ENCODE data around the gene STK24. TPM values are rescaled to one million over a fixed set of nuclear protein-coding genes. Genes with fewer than 3 reads are reported as not detected.

The STK24 gene
- total RNA-seq, 2 donors from 2014 or later: 115 to 125 TPM

- H3K36me3 Mint-ChIP-seq (ENCODE audit: low read depth): peaks cover 45% of the 10 kb centered on the region
- H3K27me3 Mint-ChIP-seq (ENCODE audit: insufficient read depth): no peaks in the 10 kb centered on the region
- WGBS, 2 experiments (ENCODE audit: insufficient coverage in 1 of 2, insufficient read length in 1 of 2): 92 to 95% methylated on average over 7 of the region's 7 CpGs
- no peaks in the 10 kb centered on the region for H3K9me3 ChIP-seq (ENCODE audit: control insufficient read depth, low read length)
- H3K27ac Mint-ChIP-seq: peak overlapping the region; percentile 14
- no peak overlapping the region for H3K4me3 ChIP-seq (ENCODE audit: low read length)
- no peak overlapping the region for H3K27ac ChIP-seq (ENCODE audit: low read depth, low read length)
- TF ChIP-seq, protein P1, sequence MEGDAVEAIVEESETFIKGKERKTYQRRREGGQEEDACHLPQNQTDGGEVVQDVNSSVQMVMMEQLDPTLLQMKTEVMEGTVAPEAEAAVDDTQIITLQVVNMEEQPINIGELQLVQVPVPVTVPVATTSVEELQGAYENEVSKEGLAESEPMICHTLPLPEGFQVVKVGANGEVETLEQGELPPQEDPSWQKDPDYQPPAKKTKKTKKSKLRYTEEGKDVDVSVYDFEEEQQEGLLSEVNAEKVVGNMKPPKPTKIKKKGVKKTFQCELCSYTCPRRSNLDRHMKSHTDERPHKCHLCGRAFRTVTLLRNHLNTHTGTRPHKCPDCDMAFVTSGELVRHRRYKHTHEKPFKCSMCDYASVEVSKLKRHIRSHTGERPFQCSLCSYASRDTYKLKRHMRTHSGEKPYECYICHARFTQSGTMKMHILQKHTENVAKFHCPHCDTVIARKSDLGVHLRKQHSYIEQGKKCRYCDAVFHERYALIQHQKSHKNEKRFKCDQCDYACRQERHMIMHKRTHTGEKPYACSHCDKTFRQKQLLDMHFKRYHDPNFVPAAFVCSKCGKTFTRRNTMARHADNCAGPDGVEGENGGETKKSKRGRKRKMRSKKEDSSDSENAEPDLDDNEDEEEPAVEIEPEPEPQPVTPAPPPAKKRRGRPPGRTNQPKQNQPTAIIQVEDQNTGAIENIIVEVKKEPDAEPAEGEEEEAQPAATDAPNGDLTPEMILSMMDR (conservative IDR thresholded peaks at IDR 0.05): no peak
- H3K9me3 Mint-ChIP-seq: no peaks in the 10 kb centered on the region
- DNase-seq: no peak
- H3K36me3 ChIP-seq (ENCODE audit: control insufficient read depth, insufficient read depth, low read length): peaks cover 49% of the 10 kb centered on the region
- H3K4me1 Mint-ChIP-seq: peaks cover 40% of the 10 kb centered on the region
- no peak overlapping the region for H3K4me3 Mint-ChIP-seq
- H3K27me3 ChIP-seq (ENCODE audit: control insufficient read depth, insufficient read depth, low read length, poor library complexity, severe bottlenecking): no peaks in the 10 kb centered on the region
- no peak overlapping the region for H3K9ac ChIP-seq (ENCODE audit: extremely low read depth, low read length, poor library complexity, severe bottlenecking)
- H3K4me1 ChIP-seq (ENCODE audit: control insufficient read depth, insufficient read depth, low read length): peaks cover 22% of the 10 kb centered on the region
These were observed 103.1 kb downstream of the STK24 start for GRCh38 chr13:98473788-98474144.

DNA sequence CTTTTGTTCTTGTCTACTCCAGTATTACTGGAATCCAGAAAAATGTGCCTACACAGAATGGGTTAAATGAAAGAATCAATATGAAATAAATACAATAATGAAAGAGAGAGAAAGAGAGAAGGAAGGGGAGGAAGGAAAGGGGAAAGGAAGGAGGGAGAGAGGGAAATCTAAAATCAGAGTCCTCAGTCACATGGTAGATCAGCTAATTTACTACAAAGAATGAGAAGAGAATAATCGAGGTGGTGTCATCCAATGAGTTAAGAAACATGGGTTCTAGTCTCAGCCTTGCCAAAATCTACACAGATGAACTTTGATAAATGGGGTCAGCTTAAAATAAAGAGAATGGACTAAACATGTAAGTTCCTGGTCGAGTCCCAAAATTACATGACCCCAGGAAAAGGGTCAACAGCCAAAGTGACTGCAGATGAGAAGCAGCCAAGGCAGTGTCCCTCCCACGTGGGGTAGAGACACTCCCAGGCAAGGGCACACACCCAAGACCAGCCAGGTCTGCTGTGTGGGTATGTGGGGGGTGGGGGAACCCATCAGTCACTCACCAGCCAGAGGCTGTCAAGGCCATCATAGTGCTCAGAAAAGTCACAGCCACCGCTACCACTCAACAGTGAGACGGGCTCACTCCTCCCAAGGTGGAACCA is 103.6 kb downstream of the STK24 start:
- H3K4me1 ChIP-seq (ENCODE audit: control insufficient read depth, insufficient read depth, low read length): peaks cover 19% of the 10 kb centered on the region
- no peak overlapping the region for H3K4me3 ChIP-seq (ENCODE audit: low read length)
- TF ChIP-seq, protein P1 (conservative IDR thresholded peaks at IDR 0.05): no peak
- Mint-ChIP-seq H3K36me3 (ENCODE audit: low read depth) (peaks cover 45% of the 10 kb centered on the region), H3K27ac (no peak overlapping the region), H3K4me3 (no peak overlapping the region), H3K4me1 (peaks cover 36% of the 10 kb centered on the region), H3K27me3 (ENCODE audit: insufficient read depth) (no peaks in the 10 kb centered on the region), H3K9me3 (no peaks in the 10 kb centered on the region)
- H3K9me3 ChIP-seq (ENCODE audit: control insufficient read depth, low read length): no peaks in the 10 kb centered on the region
- peaks cover 54% of the 10 kb centered on the region for H3K36me3 ChIP-seq (ENCODE audit: control insufficient read depth, insufficient read depth, low read length)
- 95 to 98% methylated on average over 4 to 5 of the region's 5 CpGs for WGBS, 2 experiments (ENCODE audit: insufficient coverage in 1 of 2, insufficient read length in 1 of 2)
- H3K27me3 ChIP-seq (ENCODE audit: control insufficient read depth, insufficient read depth, low read length, poor library complexity, severe bottlenecking): no peaks in the 10 kb centered on the region
- H3K27ac ChIP-seq (ENCODE audit: low read depth, low read length): no peak overlapping the region
- DNase-seq: no peak
- H3K9ac ChIP-seq (ENCODE audit: extremely low read depth, low read length, poor library complexity, severe bottlenecking): no peak overlapping the region

DNA sequence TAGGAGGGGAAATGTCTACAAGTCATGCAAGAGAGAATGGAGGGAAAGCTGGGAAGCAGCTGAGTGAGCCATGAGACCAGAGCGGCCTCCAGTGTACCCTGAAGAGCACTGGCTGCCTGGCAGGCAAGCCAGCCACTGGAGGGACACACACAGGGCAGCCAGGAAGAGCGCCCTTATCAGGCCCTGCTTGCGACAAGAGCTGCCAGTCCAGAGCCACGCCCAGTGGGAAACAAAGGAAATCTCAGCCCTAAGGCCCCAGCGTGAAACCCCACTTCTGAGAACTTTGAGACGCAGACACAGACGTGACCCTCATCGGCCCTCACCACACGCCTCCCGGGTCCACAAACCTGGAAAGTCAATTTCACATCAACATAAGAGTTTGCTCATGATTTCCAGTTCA is 105.0 kb downstream of the STK24 start:
- Histone ChIP-seq H3K4me3 (ENCODE audit: low read length) (no peak overlapping the region), H3K27ac (ENCODE audit: low read depth, low read length) (no peak overlapping the region), H3K9me3 (ENCODE audit: control insufficient read depth, low read length) (no peaks in the 10 kb centered on the region), H3K4me1 (ENCODE audit: control insufficient read depth, insufficient read depth, low read length) (peaks cover 17% of the 10 kb centered on the region), H3K9ac (ENCODE audit: extremely low read depth, low read length, poor library complexity, severe bottlenecking) (no peak overlapping the region), H3K27me3 (ENCODE audit: control insufficient read depth, insufficient read depth, low read length, poor library complexity, severe bottlenecking) (no peaks in the 10 kb centered on the region), H3K36me3 (ENCODE audit: control insufficient read depth, insufficient read depth, low read length) (peaks cover 65% of the 10 kb centered on the region)
- H3K36me3 Mint-ChIP-seq (ENCODE audit: low read depth): peaks cover 39% of the 10 kb centered on the region
- no peak overlapping the region for H3K27ac Mint-ChIP-seq
- H3K27me3 Mint-ChIP-seq (ENCODE audit: insufficient read depth): no peaks in the 10 kb centered on the region
- no peaks in the 10 kb centered on the region for H3K9me3 Mint-ChIP-seq
- no peak overlapping the region for H3K4me3 Mint-ChIP-seq
- WGBS, 2 experiments (ENCODE audit: insufficient coverage in 1 of 2, insufficient read length in 1 of 2): 94 to 98% methylated on average over 6 to 10 of the region's 10 CpGs
- TF ChIP-seq, protein P1 (conservative IDR thresholded peaks at IDR 0.05): no peak
- DNase-seq: no peak
- H3K4me1 Mint-ChIP-seq: peaks cover 25% of the 10 kb centered on the region

Data from endodermal cell (in vitro differentiated cells).